ENCODE measurements around the gene LHPP.

DNA sequence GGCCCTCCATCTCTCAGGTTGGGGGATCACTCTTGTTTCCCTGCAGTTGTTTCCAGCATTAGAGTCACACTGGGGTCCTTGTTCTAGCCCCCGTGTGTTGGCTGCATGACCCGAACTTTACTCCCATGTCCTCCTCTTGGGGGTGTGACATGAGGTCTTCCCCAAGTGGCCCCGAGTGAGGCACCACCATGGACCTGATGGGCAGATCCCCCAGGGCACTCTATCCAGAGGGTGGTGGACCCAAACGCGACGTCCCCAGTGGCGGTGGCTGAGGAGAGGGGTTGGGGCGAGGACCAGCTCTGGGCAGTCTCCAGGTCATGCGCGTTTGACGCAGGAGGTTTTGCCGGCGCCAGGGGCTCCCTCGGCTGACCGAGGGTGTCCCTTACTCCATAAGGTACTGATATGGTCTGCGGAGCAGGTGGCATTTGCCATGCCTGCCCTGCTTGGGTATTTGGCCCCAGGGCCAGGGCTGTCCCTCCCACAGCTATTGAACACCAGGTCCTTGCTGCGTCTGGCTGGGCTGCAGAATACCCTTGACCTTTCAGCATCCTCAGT, 131.9 kb downstream of the LHPP start:
- TF ChIP-seq, protein P1, sequence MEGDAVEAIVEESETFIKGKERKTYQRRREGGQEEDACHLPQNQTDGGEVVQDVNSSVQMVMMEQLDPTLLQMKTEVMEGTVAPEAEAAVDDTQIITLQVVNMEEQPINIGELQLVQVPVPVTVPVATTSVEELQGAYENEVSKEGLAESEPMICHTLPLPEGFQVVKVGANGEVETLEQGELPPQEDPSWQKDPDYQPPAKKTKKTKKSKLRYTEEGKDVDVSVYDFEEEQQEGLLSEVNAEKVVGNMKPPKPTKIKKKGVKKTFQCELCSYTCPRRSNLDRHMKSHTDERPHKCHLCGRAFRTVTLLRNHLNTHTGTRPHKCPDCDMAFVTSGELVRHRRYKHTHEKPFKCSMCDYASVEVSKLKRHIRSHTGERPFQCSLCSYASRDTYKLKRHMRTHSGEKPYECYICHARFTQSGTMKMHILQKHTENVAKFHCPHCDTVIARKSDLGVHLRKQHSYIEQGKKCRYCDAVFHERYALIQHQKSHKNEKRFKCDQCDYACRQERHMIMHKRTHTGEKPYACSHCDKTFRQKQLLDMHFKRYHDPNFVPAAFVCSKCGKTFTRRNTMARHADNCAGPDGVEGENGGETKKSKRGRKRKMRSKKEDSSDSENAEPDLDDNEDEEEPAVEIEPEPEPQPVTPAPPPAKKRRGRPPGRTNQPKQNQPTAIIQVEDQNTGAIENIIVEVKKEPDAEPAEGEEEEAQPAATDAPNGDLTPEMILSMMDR (IDR thresholded peaks at IDR 0.05) = no peak
- TF ChIP-seq POLR2A (IDR thresholded peaks at IDR 0.05) = no peak

All from Peyer's patch (tissue), 4 donors.